ENCODE results near the gene C9orf50.
"Not testable (repeated sequence)": the region's sequence is repeated elsewhere in the genome, so short reads cannot be mapped to it uniquely, and the experiment has no call there.

C9orf50 gene

GRCh38 chr9:129647635-129648034 is 26.7 kb upstream of the C9orf50 start:
- no peak for DNase-seq

GRCh38 chr9:129646654-129647053 is 25.8 kb upstream of the C9orf50 start:
- DNase-seq = no peak

- DNase-seq = no peak
Measured at GRCh38 chr9:129646252-129646651, 25.4 kb upstream of the C9orf50 start.

GRCh38 chr9:129644902-129645301 is 24.0 kb upstream of the C9orf50 start:
- no peak for DNase-seq

- DNase-seq = no peak
Measured at GRCh38 chr9:129644365-129644764, 23.5 kb upstream of the C9orf50 start.

- no peak for DNase-seq
Measured at GRCh38 chr9:129643706-129644105, 22.8 kb upstream of the C9orf50 start.

- peak; percentile 96 for DNase-seq
Measured at GRCh38 chr9:129641750-129642585, 21.1 kb upstream of the C9orf50 start, which contains the start of gene ASB6. TSS of gene ASB6 (minus strand) at chr9:129642151. CDS start at chr9:129641999, 152 bp downstream.

GRCh38 chr9:129640871-129641749 is 20.2 kb upstream of the C9orf50 start:
- no peak for DNase-seq

GRCh38 chr9:129640086-129640870 is 19.4 kb upstream of the C9orf50 start:
- DNase-seq = no peak

- no peak for DNase-seq
Measured at GRCh38 chr9:129639756-129640085, 18.8 kb upstream of the C9orf50 start.

GRCh38 chr9:129639034-129639630 is 18.2 kb upstream of the C9orf50 start:
- no peak for DNase-seq

GRCh38 chr9:129637673-129638439 is 17.0 kb upstream of the C9orf50 start:
- DNase-seq = no peak

GRCh38 chr9:129637102-129637501 is 16.2 kb upstream of the C9orf50 start:
- no peak for DNase-seq

- DNase-seq = not testable (repeated sequence)
Measured at GRCh38 chr9:129636343-129636742, 15.4 kb upstream of the C9orf50 start.

- no peak for DNase-seq
Measured at GRCh38 chr9:129635099-129636065, 14.5 kb upstream of the C9orf50 start.

GRCh38 chr9:129633848-129634247 is 12.9 kb upstream of the C9orf50 start:
- no peak for DNase-seq

GRCh38 chr9:129633207-129633606 is 12.3 kb upstream of the C9orf50 start:
- DNase-seq = no peak

GRCh38 chr9:129632460-129632859 is 11.6 kb upstream of the C9orf50 start:
- DNase-seq = no peak

- DNase-seq = no peak
Measured at GRCh38 chr9:129631674-129632129, 10.8 kb upstream of the C9orf50 start.

- peak; percentile 29 for DNase-seq
Measured at GRCh38 chr9:129630967-129631673, 10.2 kb upstream of the C9orf50 start.

All from activated naive CD4-positive, alpha-beta T cell treated with Interleukin-2 at 50 U/mL for 16 hours (primary cell).